ENCODE data around the gene TRIM45. TPM values are rescaled to one million over a fixed set of nuclear protein-coding genes. Genes with fewer than 3 reads are reported as not detected.

TRIM45 gene
- total RNA-seq (under 1 TPM; 0.20 to 0.25 TPM), polyA plus RNA-seq (under 1 TPM in 1 of 2 donors, not detected in 1; 0.11 TPM)

- CTCF ChIA-PET (ENCODE audit: partially characterized antibody): interaction anchor here (0.7 to 1.5 kb wide), 9 partner anchors 8 to 632 kb away, joined by 3 to 7 read pairs (median 4); partner anchors contain the start of gene TTF2
- H3K27ac Mint-ChIP-seq: peak within 1 kb of the TSS; percentile 7 to 90 (median 72)
These were observed at the start of gene TRIM45 for GRCh38 chr1:117121589-117122329. Gene TRIM45, minus strand, starts transcription at chr1:117121749. Its CDS starts 548 bp downstream, at chr1:117121201.

GRCh38 chr1:117169871-117170596 lies 48.5 kb upstream of the TRIM45 start:
- Histone ChIP-seq H3K36me3 (ENCODE audit: insufficient read depth, low read length) (no peaks in the 10 kb centered on the region), H3K27ac (ENCODE audit: low read depth, low read length) (no peak overlapping the region), H3K4me3 (ENCODE audit: low read length in 2 of 2) (no peak overlapping the region), H3K4me1 (ENCODE audit: insufficient read depth, low read length) (no peaks in the 10 kb centered on the region), H3K9me3 (ENCODE audit: control insufficient read depth in 1 of 2, low read length in 2 of 2) (no peaks in the 10 kb centered on the region), H3K27me3 (ENCODE audit: insufficient read depth, low read length) (no peaks in the 10 kb centered on the region)
- DNase-seq: no peak
- Mint-ChIP-seq H3K4me3 (no peak overlapping the region), H3K4me1 (no peaks in the 10 kb centered on the region), H3K27me3 (peaks cover 3 to 6% of the 10 kb centered on the region in 2 donors), H3K27ac (no peak overlapping the region), H3K9me3 (no peaks in the 10 kb centered on the region), H3K36me3 (no peaks in the 10 kb centered on the region)
- CTCF ChIA-PET (ENCODE audit: partially characterized antibody): no interaction called here
- intact Hi-C loops (cut with micrococcal nuclease): no loop called here
- POLR2A ChIA-PET (ENCODE audit: partially characterized antibody): no interaction called here

More at GRCh38 chr1:117121589-117122329, at the start of gene TRIM45:
- no peaks in the 10 kb centered on the region for H3K9me3 Mint-ChIP-seq
- H3K4me1 ChIP-seq (ENCODE audit: insufficient read depth, low read length): peaks cover 15% of the 10 kb centered on the region
- H3K27ac ChIP-seq (ENCODE audit: low read depth, low read length): peak within 1 kb of the TSS; percentile 53
- no peaks in the 10 kb centered on the region for H3K27me3 ChIP-seq (ENCODE audit: insufficient read depth, low read length)
- peak; percentile 79 to 83 (median 82) for DNase-seq
- peaks cover 1 to 2% of the 10 kb centered on the region in 2 donors for H3K27me3 Mint-ChIP-seq
- H3K9me3 ChIP-seq (ENCODE audit: control insufficient read depth in 1 of 2, low read length in 2 of 2): no peaks in the 10 kb centered on the region
- peaks cover 4 to 10% (median 8%) of the 10 kb centered on the region in 4 donors for H3K4me1 Mint-ChIP-seq
- H3K4me3 ChIP-seq (ENCODE audit: low read length in 2 of 2): peak within 1 kb of the TSS; percentile 85 to 98
- peak within 1 kb of the TSS; percentile 87 to 92 (median 88) for H3K4me3 Mint-ChIP-seq
- no peaks in the 10 kb centered on the region for H3K36me3 Mint-ChIP-seq
- POLR2A ChIA-PET (ENCODE audit: partially characterized antibody): interaction anchor here (1.0 kb wide), 1 partner anchor 62 kb away, joined by 3 read pairs; the partner anchor contains the start of gene TTF2
- intact Hi-C loops (cut with micrococcal nuclease): loop anchor here (2.0 to 5.0 kb wide), 3 partner anchors 61 to 637 kb away; partner anchors contain the start of genes MAN1A2 and TTF2
- H3K36me3 ChIP-seq (ENCODE audit: insufficient read depth, low read length): no peaks in the 10 kb centered on the region

GRCh38 chr1:117167402-117167801 lies 45.9 kb upstream of the TRIM45 start:
- Histone ChIP-seq H3K36me3 (ENCODE audit: insufficient read depth, low read length) (no peaks in the 10 kb centered on the region), H3K4me1 (ENCODE audit: insufficient read depth, low read length) (no peaks in the 10 kb centered on the region), H3K27me3 (ENCODE audit: insufficient read depth, low read length) (no peaks in the 10 kb centered on the region), H3K27ac (ENCODE audit: low read depth, low read length) (no peak overlapping the region), H3K9me3 (ENCODE audit: control insufficient read depth in 1 of 2, low read length in 2 of 2) (no peaks in the 10 kb centered on the region), H3K4me3 (ENCODE audit: low read length in 2 of 2) (no peak overlapping the region)
- H3K4me1 Mint-ChIP-seq: no peaks in the 10 kb centered on the region
- intact Hi-C loops (cut with micrococcal nuclease): no loop called here
- DNase-seq: no peak
- H3K36me3 Mint-ChIP-seq: no peaks in the 10 kb centered on the region
- H3K27ac Mint-ChIP-seq: no peak overlapping the region
- peaks cover 0 to 6% of the 10 kb centered on the region in 2 donors for H3K27me3 Mint-ChIP-seq
- no peaks in the 10 kb centered on the region for H3K9me3 Mint-ChIP-seq
- no peak overlapping the region for H3K4me3 Mint-ChIP-seq
- ChIA-PET CTCF (ENCODE audit: partially characterized antibody) (no interaction called here), POLR2A (ENCODE audit: partially characterized antibody) (no interaction called here)

- H3K27me3 ChIP-seq (ENCODE audit: insufficient read depth, low read length): no peaks in the 10 kb centered on the region
- Mint-ChIP-seq H3K9me3 (no peaks in the 10 kb centered on the region), H3K27me3 (peaks cover 0 to 8% of the 10 kb centered on the region in 2 donors), H3K4me3 (no peak overlapping the region), H3K4me1 (no peaks in the 10 kb centered on the region), H3K27ac (no peak overlapping the region), H3K36me3 (no peaks in the 10 kb centered on the region)
- intact Hi-C loops (cut with micrococcal nuclease): no loop called here
- POLR2A ChIA-PET (ENCODE audit: partially characterized antibody): no interaction called here
- no peak overlapping the region for H3K4me3 ChIP-seq (ENCODE audit: low read length in 2 of 2)
- no peaks in the 10 kb centered on the region for H3K36me3 ChIP-seq (ENCODE audit: insufficient read depth, low read length)
- DNase-seq: no peak
- CTCF ChIA-PET (ENCODE audit: partially characterized antibody): interaction anchor here (1.1 kb wide), 1 partner anchor 588 kb away, joined by 3 read pairs; no protein-coding TSS in a partner anchor
- no peaks in the 10 kb centered on the region for H3K9me3 ChIP-seq (ENCODE audit: control insufficient read depth in 1 of 2, low read length in 2 of 2)
- no peak overlapping the region for H3K27ac ChIP-seq (ENCODE audit: low read depth, low read length)
- H3K4me1 ChIP-seq (ENCODE audit: insufficient read depth, low read length): no peaks in the 10 kb centered on the region
These were observed 44.5 kb upstream of the TRIM45 start for GRCh38 chr1:117166076-117166475.

- peaks cover 5 to 9% of the 10 kb centered on the region in 2 donors for H3K27me3 Mint-ChIP-seq
- POLR2A ChIA-PET (ENCODE audit: partially characterized antibody): no interaction called here
These were observed 42.7 kb upstream of the TRIM45 start for GRCh38 chr1:117164209-117164608.

GRCh38 chr1:117162816-117163215 lies 41.3 kb upstream of the TRIM45 start:
- no peak overlapping the region for H3K4me3 ChIP-seq (ENCODE audit: low read length in 2 of 2)
- ChIA-PET CTCF (ENCODE audit: partially characterized antibody) (no interaction called here), POLR2A (ENCODE audit: partially characterized antibody) (no interaction called here)
- no peaks in the 10 kb centered on the region for H3K9me3 Mint-ChIP-seq
- no peaks in the 10 kb centered on the region for H3K36me3 Mint-ChIP-seq
- DNase-seq: no peak
- no peak overlapping the region for H3K27ac ChIP-seq (ENCODE audit: low read depth, low read length)
- intact Hi-C loops (cut with micrococcal nuclease): no loop called here
- H3K27ac Mint-ChIP-seq: no peak overlapping the region
- H3K9me3 ChIP-seq (ENCODE audit: control insufficient read depth in 1 of 2, low read length in 2 of 2): no peaks in the 10 kb centered on the region
- H3K4me3 Mint-ChIP-seq: no peak overlapping the region
- no peaks in the 10 kb centered on the region for H3K4me1 Mint-ChIP-seq
- H3K27me3 Mint-ChIP-seq: peaks cover 9 to 12% of the 10 kb centered on the region in 2 donors
- no peaks in the 10 kb centered on the region for H3K27me3 ChIP-seq (ENCODE audit: insufficient read depth, low read length)
- no peaks in the 10 kb centered on the region for H3K4me1 ChIP-seq (ENCODE audit: insufficient read depth, low read length)
- no peaks in the 10 kb centered on the region for H3K36me3 ChIP-seq (ENCODE audit: insufficient read depth, low read length)

More at GRCh38 chr1:117164209-117164608, 42.7 kb upstream of the TRIM45 start:
- Mint-ChIP-seq H3K36me3 (no peaks in the 10 kb centered on the region), H3K4me3 (no peak overlapping the region), H3K4me1 (no peaks in the 10 kb centered on the region), H3K27ac (no peak overlapping the region), H3K9me3 (no peaks in the 10 kb centered on the region)
- Histone ChIP-seq H3K27ac (ENCODE audit: low read depth, low read length) (no peak overlapping the region), H3K4me3 (ENCODE audit: low read length in 2 of 2) (no peak overlapping the region), H3K9me3 (ENCODE audit: control insufficient read depth in 1 of 2, low read length in 2 of 2) (no peaks in the 10 kb centered on the region), H3K36me3 (ENCODE audit: insufficient read depth, low read length) (no peaks in the 10 kb centered on the region), H3K4me1 (ENCODE audit: insufficient read depth, low read length) (no peaks in the 10 kb centered on the region), H3K27me3 (ENCODE audit: insufficient read depth, low read length) (no peaks in the 10 kb centered on the region)
- intact Hi-C loops (cut with micrococcal nuclease): no loop called here
- CTCF ChIA-PET (ENCODE audit: partially characterized antibody): no interaction called here
- no peak for DNase-seq

GRCh38 chr1:117161887-117162286 lies 40.3 kb upstream of the TRIM45 start:
- Histone ChIP-seq H3K27me3 (ENCODE audit: insufficient read depth, low read length) (no peaks in the 10 kb centered on the region), H3K36me3 (ENCODE audit: insufficient read depth, low read length) (no peaks in the 10 kb centered on the region), H3K9me3 (ENCODE audit: control insufficient read depth in 1 of 2, low read length in 2 of 2) (no peaks in the 10 kb centered on the region), H3K4me1 (ENCODE audit: insufficient read depth, low read length) (no peaks in the 10 kb centered on the region), H3K27ac (ENCODE audit: low read depth, low read length) (no peak overlapping the region), H3K4me3 (ENCODE audit: low read length in 2 of 2) (no peak overlapping the region)
- H3K27me3 Mint-ChIP-seq: peaks cover 9 to 12% of the 10 kb centered on the region in 2 donors
- CTCF ChIA-PET (ENCODE audit: partially characterized antibody): no interaction called here
- no peak overlapping the region for H3K4me3 Mint-ChIP-seq
- intact Hi-C loops (cut with micrococcal nuclease): no loop called here
- no peak for DNase-seq
- H3K4me1 Mint-ChIP-seq: no peaks in the 10 kb centered on the region
- POLR2A ChIA-PET (ENCODE audit: partially characterized antibody): no interaction called here
- H3K36me3 Mint-ChIP-seq: no peaks in the 10 kb centered on the region
- no peaks in the 10 kb centered on the region for H3K9me3 Mint-ChIP-seq
- H3K27ac Mint-ChIP-seq: no peak overlapping the region

All from CD4-positive, alpha-beta memory T cell (primary cell).